ENCODE measurements around the gene GID4. TPM values are rescaled to one million over a fixed set of nuclear protein-coding genes. Genes with fewer than 3 reads are reported as not detected.

GID4 gene
- total RNA-seq, 1 donor from 2014 or later = 7.3 TPM

GRCh38 chr17:18016426-18016825 lies 22.8 kb upstream of the GID4 start:
- POLR2A ChIA-PET = interaction anchor here (0.6 kb wide), 1 partner anchor 13 kb away, joined by 15 read pairs; no protein-coding TSS in a partner anchor
- TF ChIP-seq CTCF (IDR thresholded peaks at IDR 0.05) = no peak
- Mint-ChIP-seq H3K9me3 (no peaks in the 10 kb centered on the region), H3K27me3 (no peaks in the 10 kb centered on the region), H3K27ac (no peak overlapping the region), H3K36me3 (ENCODE audit: low read depth) (peaks cover 79% of the 10 kb centered on the region), H3K4me1 (no peaks in the 10 kb centered on the region), H3K4me3 (no peak overlapping the region)
- intact Hi-C loops (cut with micrococcal nuclease) = no loop called here
- ATAC-seq (ENCODE audit: low read depth) (no peak), DNase-seq (no peak)
- CTCF ChIA-PET = no interaction called here

- no peak for TF ChIP-seq CTCF (IDR thresholded peaks at IDR 0.05)
- Mint-ChIP-seq H3K27me3 (no peaks in the 10 kb centered on the region), H3K4me3 (no peak overlapping the region), H3K27ac (no peak overlapping the region), H3K4me1 (no peaks in the 10 kb centered on the region), H3K9me3 (no peaks in the 10 kb centered on the region), H3K36me3 (ENCODE audit: low read depth) (peaks cover 68% of the 10 kb centered on the region)
- intact Hi-C loops (cut with micrococcal nuclease) = no loop called here
- ChIA-PET CTCF (no interaction called here), POLR2A (no interaction called here)
- ATAC-seq (ENCODE audit: low read depth) = no peak
- no peak for DNase-seq
Observed at GRCh38 chr17:18017958-18018357, 21.2 kb upstream of the GID4 start.

- peaks cover 65% of the 10 kb centered on the region for H3K36me3 Mint-ChIP-seq (ENCODE audit: low read depth)
- CTCF ChIA-PET = no interaction called here
- POLR2A ChIA-PET = no interaction called here
Observed at GRCh38 chr17:18018411-18018921, 20.7 kb upstream of the GID4 start.

GRCh38 chr17:18019838-18020154 lies 19.4 kb upstream of the GID4 start:
- Mint-ChIP-seq H3K27ac (no peak overlapping the region), H3K9me3 (no peaks in the 10 kb centered on the region), H3K27me3 (no peaks in the 10 kb centered on the region), H3K4me3 (no peak overlapping the region), H3K36me3 (ENCODE audit: low read depth) (peaks cover 69% of the 10 kb centered on the region), H3K4me1 (no peaks in the 10 kb centered on the region)
- DNase-seq (no peak), ATAC-seq (ENCODE audit: low read depth) (no peak)
- ChIA-PET CTCF (no interaction called here), POLR2A (no interaction called here)
- intact Hi-C loops (cut with micrococcal nuclease) = no loop called here
- TF ChIP-seq CTCF (IDR thresholded peaks at IDR 0.05) = no peak

More at GRCh38 chr17:18018411-18018921, 20.7 kb upstream of the GID4 start:
- H3K27ac Mint-ChIP-seq = no peak overlapping the region
- H3K4me3 Mint-ChIP-seq = no peak overlapping the region
- no peaks in the 10 kb centered on the region for H3K27me3 Mint-ChIP-seq
- no peaks in the 10 kb centered on the region for H3K9me3 Mint-ChIP-seq
- ATAC-seq (ENCODE audit: low read depth) (no peak), DNase-seq (no peak)
- no peak for TF ChIP-seq CTCF (IDR thresholded peaks at IDR 0.05)
- intact Hi-C loops (cut with micrococcal nuclease) = no loop called here
- no peaks in the 10 kb centered on the region for H3K4me1 Mint-ChIP-seq

- intact Hi-C loops (cut with micrococcal nuclease) = no loop called here
- no peak overlapping the region for H3K27ac Mint-ChIP-seq
- no peak for DNase-seq
- no peak overlapping the region for H3K4me3 Mint-ChIP-seq
- peaks cover 65% of the 10 kb centered on the region for H3K36me3 Mint-ChIP-seq (ENCODE audit: low read depth)
- CTCF ChIA-PET = no interaction called here
- TF ChIP-seq CTCF (IDR thresholded peaks at IDR 0.05) = no peak
- POLR2A ChIA-PET = interaction anchor here (0.7 kb wide), 1 partner anchor 172 kb away, joined by 3 read pairs; no protein-coding TSS in a partner anchor
- no peaks in the 10 kb centered on the region for H3K27me3 Mint-ChIP-seq
- no peak for ATAC-seq (ENCODE audit: low read depth)
- peaks cover 3% of the 10 kb centered on the region for H3K4me1 Mint-ChIP-seq
- no peaks in the 10 kb centered on the region for H3K9me3 Mint-ChIP-seq
Observed at GRCh38 chr17:18020971-18021370, 18.2 kb upstream of the GID4 start.

Data from activated B cell treated with CpG ODN at 0.5 μM for 24 hours (primary cell).